NK-92 (cell line): ENCODE results near the gene RGS7BP.
"Not testable (repeated sequence)": the region's sequence is repeated elsewhere in the genome, so short reads cannot be mapped to it uniquely, and the experiment has no call there.

Experiments
- DNase-seq: peaks from one replicate; lab custom pipeline; 2025; ENCODE audit not compliant: unreplicated experiment; lab: John Stamatoyannopoulos, UW

The RGS7BP gene

DNA sequence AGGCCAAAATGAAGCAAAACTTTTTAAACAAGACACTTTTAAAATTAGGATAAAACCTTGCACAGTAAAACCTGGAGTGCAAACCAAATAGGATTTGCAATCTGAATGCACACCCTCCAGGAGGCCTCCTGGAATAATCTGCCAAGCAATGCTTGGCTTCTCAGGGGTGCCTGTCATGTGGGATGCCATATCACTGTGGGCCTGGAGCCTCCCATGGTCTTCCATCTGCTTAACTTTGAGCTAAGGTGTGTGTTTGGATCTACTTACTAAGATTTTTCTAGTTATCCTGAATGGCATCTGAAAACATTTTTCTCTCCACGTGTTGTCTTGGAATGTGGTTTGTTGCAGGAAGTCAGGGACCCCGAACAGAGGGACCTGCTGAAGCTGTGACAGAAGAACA lies 52.1 kb downstream of the RGS7BP start:
- no peak for DNase-seq

DNA sequence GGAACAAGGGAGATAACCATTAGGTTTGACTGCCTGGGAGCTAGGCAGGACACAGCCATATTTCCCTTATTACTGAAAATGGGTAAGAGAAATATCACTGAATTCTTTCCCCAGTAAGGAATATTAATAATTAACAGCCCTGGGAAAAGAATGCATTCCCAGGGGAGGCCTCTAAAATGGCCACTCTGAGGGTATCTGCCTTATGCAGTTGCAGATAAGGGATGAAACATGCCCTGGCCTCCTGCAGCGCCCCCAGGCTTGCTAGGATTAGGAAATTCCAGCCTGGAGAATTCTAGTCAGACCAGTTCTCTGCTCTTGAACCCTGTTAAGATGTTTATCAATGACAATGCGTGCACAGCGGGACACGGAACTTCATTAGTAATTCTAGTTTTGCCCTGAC lies 52.8 kb downstream of the RGS7BP start:
- DNase-seq, result not testable (repeated sequence)

DNA sequence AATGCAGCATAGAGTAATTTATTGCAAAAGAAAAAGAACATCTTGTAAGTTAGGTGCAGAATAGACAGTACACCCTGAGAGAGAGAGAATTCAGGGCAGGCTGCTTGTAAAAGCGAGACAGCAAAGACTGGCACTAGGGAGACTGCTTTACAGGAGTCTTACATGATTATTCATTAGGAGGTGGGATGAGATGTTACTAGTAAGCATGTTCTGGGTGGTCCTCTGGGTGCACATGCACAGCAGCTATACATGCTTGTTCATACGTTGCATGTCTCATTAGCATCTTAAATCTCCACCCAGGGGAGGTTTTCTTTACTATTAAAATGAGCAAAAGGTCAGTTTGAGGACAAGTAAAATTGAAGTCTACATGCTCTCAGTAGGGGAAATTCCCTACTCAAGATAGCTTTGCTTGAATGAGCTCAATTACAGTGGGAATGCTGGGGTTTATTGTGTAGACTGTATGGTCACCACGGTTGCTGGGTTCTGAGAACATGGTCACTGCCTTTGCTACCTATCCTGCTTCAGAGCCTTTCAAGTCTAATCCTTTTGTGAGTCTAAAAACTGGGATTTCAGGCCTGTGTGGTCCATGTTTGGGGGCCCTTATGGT lies 60.6 kb downstream of the RGS7BP start:
- DNase-seq, result no peak

DNA sequence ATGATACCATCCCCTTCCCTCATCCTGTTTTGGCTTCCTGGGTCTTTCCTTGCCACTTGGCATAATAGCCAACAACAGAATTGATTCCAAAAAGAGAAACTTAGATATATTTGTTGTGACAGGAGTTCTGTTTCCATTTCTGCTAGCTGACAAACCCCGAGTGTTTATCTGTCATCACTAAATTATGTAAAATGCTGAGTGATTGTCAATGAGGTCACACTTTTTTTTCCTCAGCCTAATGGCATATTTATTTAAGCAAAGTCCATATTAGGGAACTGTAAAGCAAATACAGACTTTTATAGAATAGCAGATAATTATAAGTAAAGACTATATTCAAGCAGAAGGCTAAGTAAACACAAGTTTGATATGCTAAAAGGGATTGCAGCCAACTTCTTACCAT lies 64.0 kb downstream of the RGS7BP start:
- DNase-seq, result no peak

DNA sequence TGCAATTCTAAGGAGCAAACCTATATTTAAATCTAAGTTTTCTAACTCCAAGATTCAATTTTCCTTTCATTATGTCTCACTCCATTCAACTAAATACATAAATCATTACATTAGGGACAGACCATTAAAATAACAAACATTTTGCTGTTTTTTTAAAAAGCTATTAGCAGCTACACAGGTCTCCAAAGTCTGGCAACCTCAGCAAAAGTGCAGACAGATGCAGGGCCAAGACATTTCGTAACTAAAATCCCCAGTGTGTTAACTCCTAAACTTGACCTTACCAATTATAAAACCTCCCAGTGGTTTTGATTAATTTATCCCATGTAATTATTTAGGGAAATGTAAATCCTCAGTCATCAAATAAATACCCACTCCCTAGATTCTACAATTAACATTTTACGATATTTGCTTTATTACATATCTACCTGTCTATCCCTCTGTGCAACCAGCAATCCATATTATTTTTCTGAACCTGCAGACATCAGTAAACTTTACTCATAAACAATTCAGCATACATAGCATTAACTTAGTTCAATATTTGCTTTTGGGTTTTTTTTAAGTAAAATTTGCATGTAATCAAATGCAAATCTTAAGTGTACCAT lies 64.7 kb downstream of the RGS7BP start:
- DNase-seq, result no peak

DNA sequence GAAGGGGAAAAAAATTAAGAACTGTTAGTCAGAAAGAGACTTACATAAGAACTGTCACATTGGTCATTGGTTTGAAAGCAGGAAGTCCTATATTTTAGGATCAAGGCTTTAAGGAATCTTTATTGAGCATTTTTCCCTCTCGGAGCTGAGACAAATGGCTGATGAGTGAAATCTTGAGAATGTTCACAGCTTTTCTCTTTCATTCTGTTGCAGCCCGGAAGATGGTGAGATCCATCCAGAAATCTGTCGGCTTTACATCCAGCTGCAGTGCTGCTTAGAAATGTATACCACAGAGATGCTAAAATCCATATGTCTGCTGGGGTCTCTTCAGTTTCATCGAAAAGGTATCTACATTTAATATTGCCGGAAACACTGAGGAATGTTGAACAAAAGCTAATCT lies 69.7 kb downstream of the RGS7BP start:
- DNase-seq, result no peak

DNA sequence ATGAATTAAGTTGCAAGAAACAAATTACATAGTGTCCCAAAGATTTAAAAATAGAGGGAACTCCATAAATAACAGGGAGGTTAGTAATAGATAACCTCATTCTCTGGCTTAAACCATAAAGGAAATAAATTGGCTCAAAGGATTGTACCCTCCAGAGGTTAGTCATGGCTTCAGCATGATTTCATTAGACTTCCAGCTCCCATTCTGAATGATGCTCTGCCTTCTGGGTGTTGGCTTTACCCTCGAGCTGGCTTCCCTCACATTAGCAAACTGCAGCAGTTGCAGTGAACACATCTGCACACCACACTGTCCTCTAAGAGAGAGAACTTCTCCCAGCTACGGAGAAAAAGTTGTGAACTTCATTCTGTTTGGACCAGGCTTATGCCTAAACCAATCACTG lies 70.4 kb downstream of the RGS7BP start:
- DNase-seq, result no peak

DNA sequence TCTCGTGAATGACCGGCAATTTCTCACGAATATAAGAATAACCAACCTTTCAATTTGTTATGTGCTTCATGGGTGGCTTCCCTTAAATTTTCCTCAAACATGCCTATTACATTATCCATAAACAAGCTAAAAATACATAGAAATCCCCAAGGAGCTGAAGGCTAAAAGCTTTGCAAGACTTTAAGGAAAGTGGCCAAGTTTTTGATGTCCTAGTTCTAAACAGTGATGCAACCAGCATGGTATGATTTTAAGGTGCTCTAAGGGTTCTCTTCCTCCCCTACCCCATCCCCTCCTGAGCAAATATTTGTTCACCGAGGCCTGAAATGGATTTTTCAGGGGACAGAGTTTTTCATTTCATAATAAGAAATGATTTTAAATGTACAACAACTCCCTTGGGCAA lies 79.8 kb downstream of the RGS7BP start:
- DNase-seq, result no peak

DNA sequence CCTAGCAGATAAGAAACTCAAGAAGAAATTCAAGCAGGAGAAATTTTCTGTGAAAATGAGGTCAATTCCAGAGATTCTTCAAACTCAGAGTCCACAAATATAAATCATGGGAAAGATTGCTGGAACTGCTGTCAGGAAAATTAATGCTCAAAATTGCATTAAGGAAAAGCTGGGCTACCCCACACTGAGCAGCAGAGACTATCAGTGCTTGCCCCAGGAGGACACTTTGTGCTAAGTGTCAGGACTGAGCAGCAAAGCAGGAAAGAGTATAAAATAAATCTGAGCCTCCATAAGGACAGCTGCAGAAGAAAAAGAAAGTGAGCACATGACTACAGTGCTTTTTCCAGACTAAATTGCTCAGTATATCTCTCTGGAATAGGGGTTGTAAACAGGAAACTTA lies 81.6 kb downstream of the RGS7BP start:
- DNase-seq, result no peak

DNA sequence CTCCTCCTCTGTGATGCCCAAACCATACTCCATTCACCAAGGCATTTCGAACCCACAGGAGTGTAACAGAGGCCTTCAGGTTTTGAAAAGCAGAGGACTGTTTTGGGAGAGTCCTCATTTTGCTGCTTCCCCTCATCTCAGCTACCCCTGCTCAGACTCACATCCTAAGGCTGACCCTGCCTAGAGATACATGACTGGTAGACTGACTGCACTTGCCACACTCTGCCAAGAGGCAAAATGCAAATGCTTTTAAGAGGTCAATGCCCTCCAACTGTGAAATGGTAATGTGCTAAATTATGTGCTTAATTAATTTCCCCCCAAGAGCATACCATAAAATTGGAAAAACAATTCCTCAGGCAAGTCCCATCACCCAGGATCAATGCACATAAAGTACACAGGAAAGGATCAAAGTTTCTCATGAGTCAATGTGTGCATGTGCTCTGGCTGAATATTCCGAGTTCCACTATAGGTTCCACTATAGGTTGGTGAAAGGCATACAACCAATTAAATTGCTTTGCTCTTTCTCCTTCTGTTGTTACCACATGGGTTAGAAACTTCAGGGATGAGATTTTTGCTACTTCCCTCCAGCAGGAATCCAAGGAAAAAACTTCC lies 87.0 kb downstream of the RGS7BP start:
- DNase-seq, result no peak

DNA sequence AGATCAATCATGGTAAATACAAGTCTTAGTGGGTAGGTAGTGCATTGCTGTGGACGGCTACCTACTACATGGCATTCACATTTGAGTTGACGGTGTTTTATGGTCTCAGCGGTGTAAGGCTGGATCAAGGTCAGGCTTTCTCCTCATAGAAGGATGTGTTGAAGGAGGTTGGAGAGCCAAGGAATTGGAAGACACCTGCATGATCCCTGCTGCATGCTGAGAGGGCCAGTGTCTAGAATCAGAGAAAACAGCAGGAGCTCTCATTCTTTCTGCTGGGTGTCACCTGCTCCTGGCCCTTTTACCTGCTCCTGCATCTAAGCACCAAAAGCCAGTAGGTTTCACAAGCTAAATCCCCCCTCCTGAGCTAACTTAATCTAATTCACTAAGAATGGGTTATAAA lies 88.2 kb downstream of the RGS7BP start:
- no peak for DNase-seq

DNA sequence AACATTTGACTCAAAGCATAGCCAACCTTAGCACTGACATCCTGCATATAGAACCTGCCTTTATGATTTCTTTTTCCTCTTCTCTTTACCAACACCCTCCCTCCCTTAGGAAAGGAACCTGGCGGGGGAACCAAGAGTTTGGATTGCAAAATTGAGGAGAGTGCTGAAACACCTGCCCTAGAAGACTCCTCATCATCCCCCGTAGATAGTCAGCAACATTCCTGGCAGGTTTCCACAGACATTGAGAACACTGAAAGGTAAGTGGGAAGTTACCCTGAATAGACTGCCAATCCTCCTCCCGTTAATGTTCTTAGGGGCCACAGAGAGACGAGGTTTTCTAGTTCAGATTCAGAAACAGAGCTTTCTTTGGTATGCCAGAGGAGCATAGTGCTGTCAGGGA lies 88.8 kb downstream of the RGS7BP start:
- no peak for DNase-seq

DNA sequence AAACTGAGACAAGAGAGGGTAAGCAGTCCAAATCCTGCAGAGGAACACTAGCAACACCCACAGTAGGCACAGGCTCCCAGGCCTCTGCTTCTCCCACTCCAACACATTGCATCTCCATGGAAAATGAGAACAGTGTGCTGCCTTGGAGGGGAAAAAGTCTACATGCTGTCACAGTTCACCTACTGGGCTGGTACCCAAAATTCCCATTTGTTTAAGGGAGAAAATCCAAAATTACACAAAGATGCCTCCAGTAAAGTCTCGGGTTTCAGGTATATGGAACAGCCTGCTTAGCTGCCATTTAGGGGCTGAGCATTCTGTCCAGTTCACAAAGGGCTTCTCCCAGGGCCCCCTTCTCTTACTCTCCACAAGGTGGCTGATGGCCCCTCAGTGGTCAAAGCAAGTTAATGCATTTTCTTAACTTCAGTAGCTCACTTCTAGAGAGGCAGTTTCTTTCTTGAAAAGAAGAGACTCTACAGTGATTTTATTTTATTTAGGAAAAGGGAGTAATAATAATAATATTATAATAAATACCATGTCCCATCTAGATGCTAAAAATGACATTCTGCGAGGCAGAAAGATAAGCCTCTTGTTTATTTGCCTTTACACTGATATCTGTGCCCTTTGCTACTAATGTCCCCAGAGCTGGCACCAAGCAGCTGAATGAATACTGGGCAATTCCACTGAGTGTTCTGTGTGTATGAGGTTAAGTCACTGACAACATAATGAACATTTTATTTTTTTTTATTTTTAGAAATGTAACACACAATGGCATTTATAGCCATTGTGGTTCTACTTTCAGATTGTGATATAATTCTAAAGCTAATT lies 89.4 kb downstream of the RGS7BP start:
- no peak for DNase-seq

DNA sequence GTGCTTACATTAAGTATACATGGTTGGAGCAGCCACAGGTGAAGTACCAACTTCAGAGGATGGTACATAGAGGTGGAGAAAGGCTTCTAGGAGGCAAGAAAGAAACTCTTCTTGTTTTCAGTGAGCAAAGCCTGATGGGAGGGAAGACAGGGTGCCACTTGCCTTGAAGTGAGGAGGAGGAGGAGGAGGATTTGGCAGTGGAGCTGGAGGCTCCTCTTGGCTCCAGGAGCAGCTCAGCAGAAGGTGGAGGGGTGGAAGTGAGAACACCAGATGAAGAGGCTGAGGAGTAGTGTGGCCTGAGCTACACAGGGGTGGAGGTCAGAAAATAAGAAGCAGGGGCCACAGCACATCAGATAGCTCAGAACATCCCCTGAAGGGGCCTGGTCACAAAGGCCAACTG lies 93.4 kb downstream of the RGS7BP start:
- no peak for DNase-seq

DNA sequence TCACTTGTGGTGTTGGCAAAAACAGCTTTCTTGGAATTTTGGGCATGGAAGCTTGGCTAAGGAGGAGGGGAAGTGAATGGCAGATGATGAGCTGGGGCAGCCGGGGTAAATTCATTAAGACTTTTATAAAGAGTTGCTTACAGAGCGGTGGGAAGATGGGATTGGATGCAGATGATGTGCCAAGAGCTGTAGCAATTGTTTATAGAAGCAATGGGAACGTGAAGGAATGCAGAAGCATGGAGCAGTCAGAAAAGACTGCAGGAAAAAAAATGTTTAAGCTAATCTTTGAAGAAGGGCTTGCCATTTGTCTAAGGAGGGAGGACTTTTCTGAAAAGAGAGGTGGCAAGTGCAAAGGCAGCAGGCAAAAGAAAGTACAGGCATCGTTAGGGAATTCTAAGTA lies 97.9 kb downstream of the RGS7BP start:
- DNase-seq, result no peak

DNA sequence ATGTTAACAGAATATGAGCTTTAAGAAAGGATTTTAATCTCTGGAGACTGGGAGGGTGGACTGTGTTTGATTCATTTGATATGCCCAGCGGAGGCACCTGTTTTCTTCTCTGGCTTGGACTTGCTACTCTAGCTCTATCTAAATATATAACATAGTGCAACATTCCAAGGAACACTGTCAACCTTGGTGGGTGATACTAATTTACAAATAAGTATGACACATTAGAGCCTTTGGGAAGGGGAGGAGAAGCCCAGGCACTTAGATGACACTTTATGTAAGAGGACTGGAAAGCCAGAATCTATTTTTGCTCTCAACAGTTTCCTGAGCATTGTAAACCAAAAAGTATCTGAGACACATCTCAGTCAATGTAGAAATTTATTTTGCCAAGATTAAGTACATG lies 101.1 kb downstream of the RGS7BP start:
- DNase-seq, result no peak

DNA sequence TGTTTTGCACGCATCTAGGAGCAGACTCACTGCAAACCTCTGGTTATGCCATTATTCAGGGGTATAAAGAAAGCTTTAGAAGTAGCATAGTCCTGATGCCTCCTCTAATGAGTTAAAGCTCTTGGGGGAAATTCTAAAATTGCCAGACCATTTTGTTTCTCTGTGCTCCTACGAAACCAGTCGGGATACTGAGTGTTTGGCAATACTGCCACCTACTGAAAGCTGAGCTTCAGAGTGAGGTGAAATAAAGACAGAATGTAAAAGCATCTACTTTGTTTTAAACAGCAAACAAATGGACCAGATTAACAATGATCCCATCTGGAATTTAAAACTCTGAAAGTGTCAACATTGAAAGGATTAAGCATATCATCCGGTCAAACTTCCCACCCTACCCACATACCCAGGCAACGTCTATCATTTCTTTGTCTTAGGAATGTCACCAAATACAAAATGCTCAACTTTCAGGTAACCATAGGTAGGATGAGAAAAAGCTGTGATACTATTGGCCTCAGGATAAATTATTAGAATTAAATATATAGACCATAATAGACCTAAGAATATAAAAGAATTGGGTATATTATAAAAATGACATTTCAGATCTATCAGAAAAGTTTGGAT lies 106.6 kb downstream of the RGS7BP start:
- DNase-seq, result no peak

DNA sequence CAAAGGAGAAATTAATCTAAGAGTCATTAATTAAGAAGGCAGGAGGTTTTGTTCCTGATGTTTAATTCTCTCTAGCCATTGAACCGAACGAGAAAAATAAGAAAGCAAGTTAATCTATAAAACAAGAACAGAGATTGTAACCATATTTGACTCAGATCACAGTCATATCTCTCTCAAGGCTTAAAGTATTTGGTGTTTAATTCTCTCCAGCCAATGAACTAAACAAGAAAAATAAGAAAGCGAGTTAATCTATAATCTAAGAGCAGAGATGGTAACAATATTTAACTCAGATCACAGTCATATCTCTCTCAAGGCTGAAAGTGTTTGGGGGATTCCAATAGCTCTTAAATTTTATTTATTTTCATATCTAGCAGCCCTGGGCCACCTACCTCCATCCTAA lies 110.1 kb downstream of the RGS7BP start:
- DNase-seq, result no peak

DNA sequence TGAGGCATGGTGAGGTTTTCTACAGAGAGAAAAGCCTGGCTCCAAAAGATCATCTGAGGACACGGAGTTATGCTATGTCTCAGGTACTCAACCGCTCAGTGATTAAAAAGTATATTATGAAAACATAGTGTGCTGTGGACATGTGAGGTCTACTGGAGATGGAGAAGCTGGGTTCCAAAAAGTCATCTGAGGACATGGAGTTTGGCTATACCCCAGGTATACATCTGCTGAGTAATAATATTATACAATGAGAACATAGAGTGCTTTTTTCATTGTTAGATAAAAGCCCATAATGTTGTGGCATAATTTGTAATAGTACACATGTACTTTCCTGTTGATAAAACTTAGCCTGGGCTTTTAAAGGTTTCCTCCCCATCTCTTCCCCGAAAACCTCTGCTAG lies 113.8 kb downstream of the RGS7BP start:
- no peak for DNase-seq

DNA sequence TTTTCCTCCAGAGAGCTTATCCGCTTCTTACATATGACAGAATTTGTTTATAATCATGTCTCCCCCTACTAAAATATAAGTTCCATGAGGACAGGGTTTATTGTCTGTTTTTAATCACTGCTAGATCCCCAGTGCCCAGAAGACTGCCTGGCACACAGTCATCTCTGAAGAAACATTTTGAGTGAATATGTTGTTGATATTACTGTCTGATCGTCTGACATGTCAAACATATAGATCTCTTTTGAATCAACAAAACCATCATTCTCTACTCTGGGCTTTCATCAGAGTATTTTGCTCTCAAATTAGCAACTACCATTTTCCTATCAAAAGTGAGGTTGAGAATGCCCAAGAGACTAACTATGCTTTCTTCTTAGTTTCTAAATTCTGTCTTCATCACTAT lies 117.2 kb downstream of the RGS7BP start:
- no peak for DNase-seq

DNA sequence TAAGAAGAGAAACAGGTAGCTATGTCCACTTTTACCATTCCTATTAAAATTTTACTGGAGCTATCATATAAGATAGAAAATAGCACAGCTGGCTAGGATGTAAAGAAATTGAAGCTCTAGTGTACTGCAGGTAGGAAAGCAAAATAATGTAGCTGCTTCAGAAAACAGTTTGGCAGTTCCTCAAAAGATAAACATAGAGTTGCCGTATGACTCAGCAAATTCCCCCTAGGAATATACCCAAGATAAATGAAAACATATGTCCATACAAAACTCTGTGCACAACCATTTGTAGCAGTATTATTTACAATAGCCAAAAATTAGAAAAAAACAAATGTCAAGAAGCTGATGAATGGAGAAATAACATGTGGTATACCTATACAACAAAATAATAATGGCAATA lies 119.9 kb downstream of the RGS7BP start:
- DNase-seq, result no peak

DNA sequence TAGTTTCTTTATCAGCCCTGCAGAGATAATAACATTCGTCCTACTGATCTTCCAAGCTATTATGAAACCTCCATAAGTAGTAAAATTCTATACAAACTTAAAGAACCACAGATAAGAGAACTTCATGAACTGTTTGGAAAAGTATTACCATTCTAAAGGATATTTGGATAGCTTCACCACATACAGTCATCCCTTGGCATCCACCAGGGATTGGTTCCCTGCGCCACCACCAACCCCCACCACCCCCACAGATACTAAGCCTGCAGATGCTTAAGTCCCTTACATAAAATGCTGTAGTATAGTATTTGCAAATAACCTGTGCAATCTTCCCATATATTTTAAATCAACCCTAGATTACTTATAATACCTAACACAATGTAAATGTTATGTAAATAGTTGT lies 123.1 kb downstream of the RGS7BP start:
- DNase-seq, result no peak
